HG03280 (cell line): ENCODE results near the gene TTC9.

ENCODE experiments used
- ATAC-seq: cut with Tn5 transposase; IDR thresholded peaks from one replicate; pipeline ENCODE4 v1.9.1; 2021; ENCODE audit warnings: mild to moderate bottlenecking, moderate library complexity; ENCODE audit not compliant: unreplicated experiment

Gene TTC9

GRCh38 chr14:70641548-70642302 is at the start of gene TTC9:
Gene TTC9 (plus strand): TSS chr14:70641916. CDS start chr14:70642130, 214 bp downstream.
- no peak for ATAC-seq

GRCh38 chr14:70594461-70594860 is 47.3 kb upstream of the TTC9 start:
- no peak for ATAC-seq

GRCh38 chr14:70595443-70596185 is 46.1 kb upstream of the TTC9 start:
- ATAC-seq, result no peak

- ATAC-seq, result no peak
Observed at GRCh38 chr14:70597731-70598130, 44.0 kb upstream of the TTC9 start.

GRCh38 chr14:70599345-70599744 is 42.4 kb upstream of the TTC9 start:
- ATAC-seq, result no peak

GRCh38 chr14:70600382-70601157 is 41.1 kb upstream of the TTC9 start, which contains the start of gene MED6:
Gene MED6 (minus strand): TSS chr14:70600655. CDS start chr14:70600637, 18 bp downstream.
- peak; percentile 88 for ATAC-seq

- ATAC-seq, result no peak
Observed at GRCh38 chr14:70601162-70601561, 40.6 kb upstream of the TTC9 start.

- ATAC-seq, result no peak
Observed at GRCh38 chr14:70602254-70602653, 39.5 kb upstream of the TTC9 start.

GRCh38 chr14:70611216-70611615 is 30.5 kb upstream of the TTC9 start:
- ATAC-seq, result no peak

GRCh38 chr14:70616646-70617045 is 25.1 kb upstream of the TTC9 start:
- ATAC-seq, result no peak

- ATAC-seq, result no peak
Observed at GRCh38 chr14:70618314-70618713, 23.4 kb upstream of the TTC9 start.

GRCh38 chr14:70619708-70620107 is 22.0 kb upstream of the TTC9 start:
- ATAC-seq, result no peak

GRCh38 chr14:70622111-70622712 is 19.5 kb upstream of the TTC9 start:
- no peak for ATAC-seq

GRCh38 chr14:70624972-70625371 is 16.7 kb upstream of the TTC9 start:
- no peak for ATAC-seq

GRCh38 chr14:70631948-70632347 is 9.8 kb upstream of the TTC9 start:
- ATAC-seq, result no peak

- no peak for ATAC-seq
Observed at GRCh38 chr14:70635971-70636595, 5.6 kb upstream of the TTC9 start.

- ATAC-seq, result no peak
Observed at GRCh38 chr14:70638416-70638815, 3.3 kb upstream of the TTC9 start.

GRCh38 chr14:70640938-70641547 is 673 bp upstream of the TTC9 start:
- ATAC-seq, result peak; percentile 55

GRCh38 chr14:70642303-70643235 is 853 bp downstream of the TTC9 start:
- ATAC-seq, result no peak
